WERI-Rb-1 (cell line): ENCODE data around the gene TEP1.

Source experiments
- DNase-seq: peaks from one replicate; pipeline ENCODE4 v3.0.0-alpha.2; 2020
- H3K27ac ChIP-seq: fragments of 250-450 bp; sonication (Bioruptor Pico); 2 replicates; pipeline ENCODE4 v1.5.1; 2020; ENCODE audit warnings: mild to moderate bottlenecking, moderate library complexity
- H3K27me3 ChIP-seq: fragments of 250-450 bp; sonication (Bioruptor Pico); 2 replicates; pipeline ENCODE4 v1.5.1; 2021; ENCODE audit warnings: mild to moderate bottlenecking, low read depth, moderate library complexity; ENCODE audit not compliant: insufficient read depth, severe bottlenecking
- H3K36me3 ChIP-seq: fragments of 250-450 bp; sonication (Bioruptor Pico); 2 replicates; pipeline ENCODE4 v1.5.1; 2020; ENCODE audit warnings: mild to moderate bottlenecking, moderate library complexity
- H3K4me3 ChIP-seq: 2 replicates; pipeline ENCODE4 v1.5.1; 2011; ENCODE audit warnings: low read depth, mild to moderate bottlenecking, control low read depth, low read length
- H3K9me3 ChIP-seq: fragments of 250-450 bp; sonication (Bioruptor Pico); 2 replicates; pipeline ENCODE4 v1.5.1; 2021; ENCODE audit warnings: mild to moderate bottlenecking, moderate library complexity; ENCODE audit not compliant: severe bottlenecking
- CTCF ChIP-seq: IDR thresholded peaks from 2 replicates; pipeline ENCODE4 v1.5.1; 2011; ENCODE audit warnings: low read depth, mild to moderate bottlenecking, control low read depth, inconsistent platforms, low read length

TEP1 gene

DNA sequence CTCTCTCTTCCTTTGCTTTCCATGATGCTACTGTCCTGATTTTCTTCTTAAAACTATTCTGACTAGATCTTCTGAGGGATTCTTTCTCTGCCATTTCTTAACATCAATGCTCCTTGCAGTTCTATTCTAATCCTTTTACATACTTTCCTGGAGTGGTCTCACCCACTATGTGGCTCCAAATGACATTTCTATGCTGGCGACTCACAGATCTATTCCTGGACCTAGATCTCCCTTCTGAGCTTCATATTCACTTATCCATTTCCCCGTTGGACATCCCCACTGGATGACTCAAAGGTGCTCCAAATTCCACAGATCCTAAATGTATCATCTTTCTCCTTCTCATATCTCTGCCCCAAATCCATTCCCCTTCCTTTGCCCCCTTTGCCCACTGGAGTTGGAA lies 4.1 kb downstream of the TEP1 start:
- no peak for DNase-seq
- no peak overlapping the region for H3K27ac ChIP-seq
- no peak for TF ChIP-seq CTCF
- H3K9me3 ChIP-seq, result no peaks in the 10 kb centered on the region
- H3K36me3 ChIP-seq, result peaks cover 28% of the 10 kb centered on the region
- H3K4me3 ChIP-seq, result no peak overlapping the region
- H3K27me3 ChIP-seq, result no peaks in the 10 kb centered on the region

- no peaks in the 10 kb centered on the region for H3K9me3 ChIP-seq
- peaks cover 44% of the 10 kb centered on the region for H3K36me3 ChIP-seq
- no peak for DNase-seq
- no peak for TF ChIP-seq CTCF
- no peaks in the 10 kb centered on the region for H3K27me3 ChIP-seq
- no peak overlapping the region for H3K27ac ChIP-seq
- no peak overlapping the region for H3K4me3 ChIP-seq
These were observed 9.8 kb downstream of the TEP1 start for GRCh38 chr14:20403521-20403920.

GRCh38 chr14:20400965-20401593 lies 12.2 kb downstream of the TEP1 start:
- Histone ChIP-seq H3K36me3 (peaks cover 33% of the 10 kb centered on the region), H3K9me3 (no peaks in the 10 kb centered on the region), H3K27me3 (no peaks in the 10 kb centered on the region), H3K4me3 (no peak overlapping the region), H3K27ac (no peak overlapping the region)
- DNase-seq, result no peak
- no peak for TF ChIP-seq CTCF

DNA sequence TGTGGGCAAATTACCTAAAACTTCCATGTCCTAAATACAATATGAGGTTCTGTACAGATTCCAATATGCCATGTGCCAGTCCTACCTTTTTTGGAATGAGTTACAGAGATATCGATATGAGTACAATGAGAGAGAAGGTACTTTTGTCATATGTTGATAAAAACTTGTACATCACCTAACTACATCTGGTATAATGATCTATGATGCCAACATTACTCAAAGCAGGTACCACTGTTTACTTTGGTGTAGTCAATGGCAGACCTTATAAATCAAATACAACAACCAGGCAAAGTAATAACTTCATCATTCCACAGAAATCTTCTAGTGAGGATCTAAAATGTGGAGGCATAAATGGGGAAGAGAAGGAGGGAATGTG lies 12.7 kb downstream of the TEP1 start:
- no peak for DNase-seq
- H3K27me3 ChIP-seq, result no peaks in the 10 kb centered on the region
- H3K27ac ChIP-seq, result no peak overlapping the region
- H3K36me3 ChIP-seq, result peaks cover 36% of the 10 kb centered on the region
- TF ChIP-seq CTCF, result no peak
- H3K4me3 ChIP-seq, result no peak overlapping the region
- H3K9me3 ChIP-seq, result no peaks in the 10 kb centered on the region

DNA sequence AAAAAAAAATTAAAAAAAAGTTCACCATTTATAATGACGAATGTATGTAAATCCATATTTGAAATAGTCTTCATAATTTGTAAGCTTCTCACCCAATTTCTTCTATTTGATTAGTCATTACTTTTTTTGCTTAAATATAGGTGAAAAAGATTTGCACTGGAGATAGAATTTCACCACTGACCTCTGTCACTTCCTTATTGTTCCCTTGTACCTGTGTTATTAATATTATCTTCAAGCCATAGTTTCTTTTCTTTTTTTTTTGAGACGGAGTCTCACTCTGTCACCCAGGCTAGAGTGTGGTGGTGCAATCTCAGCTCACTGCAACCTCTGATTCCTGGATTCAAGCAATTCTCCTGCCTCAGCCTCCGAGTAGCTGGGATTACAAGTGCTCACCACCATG lies 15.8 kb downstream of the TEP1 start:
- no peak for DNase-seq
- no peak overlapping the region for H3K27ac ChIP-seq
- no peak for TF ChIP-seq CTCF
- H3K27me3 ChIP-seq, result no peaks in the 10 kb centered on the region
- H3K4me3 ChIP-seq, result no peak overlapping the region
- peaks cover 39% of the 10 kb centered on the region for H3K36me3 ChIP-seq
- no peaks in the 10 kb centered on the region for H3K9me3 ChIP-seq

- H3K36me3 ChIP-seq, result peaks cover 58% of the 10 kb centered on the region
- DNase-seq, result no peak
- H3K27ac ChIP-seq, result no peak overlapping the region
These were observed 21.8 kb downstream of the TEP1 start for GRCh38 chr14:20391505-20391904.

More at GRCh38 chr14:20391505-20391904, 21.8 kb downstream of the TEP1 start:
- Histone ChIP-seq H3K27me3 (no peaks in the 10 kb centered on the region), H3K9me3 (no peaks in the 10 kb centered on the region), H3K4me3 (no peak overlapping the region)
- no peak for TF ChIP-seq CTCF
